Stimulated activated naive CD8-positive, alpha-beta T cell treated with anti-CD3 and anti-CD28 coated beads, Interleukin-15, Interleukin-2, amounts not matched to agents 100 U/mL and 50 U/mL, for 24 hours (primary cell): ENCODE measurements around the gene PRKCE.
A peak's percentile ranks its signal among the peaks of the same experiment; 100 is the strongest.

ENCODE experiments used
- ATAC-seq: fragments of 150-1000 bp; cut with Tn5 transposase; one replicate; pipeline ENCODE4 v1.10.0; 2021
- DNase-seq: peaks from one replicate; pipeline ENCODE4 v3.0.0; 2021

The PRKCE gene

GRCh38 chr2:45813003-45813941 is 161.8 kb downstream of the PRKCE start:
- DNase-seq = no peak
- ATAC-seq = no peak

GRCh38 chr2:45814488-45814887 is 163.0 kb downstream of the PRKCE start:
- DNase-seq (no peak), ATAC-seq (no peak)

GRCh38 chr2:45814951-45815621 is 163.6 kb downstream of the PRKCE start:
- no peak for ATAC-seq
- no peak for DNase-seq

- no peak for DNase-seq
- no peak for ATAC-seq
These were observed 164.8 kb downstream of the PRKCE start for GRCh38 chr2:45816272-45816671.

- no peak for ATAC-seq
- no peak for DNase-seq
These were observed 167.1 kb downstream of the PRKCE start for GRCh38 chr2:45818591-45818990.

GRCh38 chr2:45820048-45820447 is 168.6 kb downstream of the PRKCE start:
- ATAC-seq (no peak), DNase-seq (no peak)

GRCh38 chr2:45821558-45822271 is 170.2 kb downstream of the PRKCE start:
- DNase-seq (no peak), ATAC-seq (no peak)

GRCh38 chr2:45822272-45822630 is 170.8 kb downstream of the PRKCE start:
- no peak for ATAC-seq
- DNase-seq = no peak

GRCh38 chr2:45823723-45824206 is 172.3 kb downstream of the PRKCE start:
- DNase-seq = no peak
- no peak for ATAC-seq

- ATAC-seq = no peak
- no peak for DNase-seq
These were observed 173.7 kb downstream of the PRKCE start for GRCh38 chr2:45825001-45825651.

GRCh38 chr2:45826460-45826859 is 175.0 kb downstream of the PRKCE start:
- no peak for DNase-seq
- no peak for ATAC-seq

- DNase-seq = no peak
- no peak for ATAC-seq
These were observed 175.6 kb downstream of the PRKCE start for GRCh38 chr2:45826884-45827635.

GRCh38 chr2:45830322-45830721 is 178.8 kb downstream of the PRKCE start:
- ATAC-seq = no peak
- no peak for DNase-seq

- ATAC-seq (no peak), DNase-seq (no peak)
These were observed 182.0 kb downstream of the PRKCE start for GRCh38 chr2:45833301-45833967.

GRCh38 chr2:45833968-45834344 is 182.5 kb downstream of the PRKCE start:
- no peak for ATAC-seq

GRCh38 chr2:45834372-45834771 is 182.9 kb downstream of the PRKCE start:
- no peak for DNase-seq
- no peak for ATAC-seq

More at GRCh38 chr2:45833968-45834344, 182.5 kb downstream of the PRKCE start:
- DNase-seq = no peak

GRCh38 chr2:45834858-45835257 is 183.4 kb downstream of the PRKCE start:
- DNase-seq (no peak), ATAC-seq (no peak)

GRCh38 chr2:45836316-45836715 is 184.8 kb downstream of the PRKCE start:
- DNase-seq (no peak), ATAC-seq (no peak)

GRCh38 chr2:45836740-45837139 is 185.3 kb downstream of the PRKCE start:
- DNase-seq (no peak), ATAC-seq (peak; percentile 24)

- DNase-seq (no peak), ATAC-seq (no peak)
These were observed 186.4 kb downstream of the PRKCE start for GRCh38 chr2:45837812-45838341.
